HG03432 (cell line): ENCODE data around the gene NGF.
"Not testable (repeated sequence)": the region's sequence is repeated elsewhere in the genome, so short reads cannot be mapped to it uniquely, and the experiment has no call there.

ENCODE experiments used
- ATAC-seq: cut with Tn5 transposase; IDR thresholded peaks from one replicate; pipeline ENCODE4 v1.9.1; 2021; ENCODE audit warnings: mild to moderate bottlenecking, moderate library complexity; ENCODE audit not compliant: unreplicated experiment

Gene NGF

GRCh38 chr1:115310581-115311473 lies 27.2 kb downstream of the NGF start:
- ATAC-seq, result peak; percentile 53

GRCh38 chr1:115309504-115309903 lies 28.5 kb downstream of the NGF start:
- not testable (repeated sequence) for ATAC-seq

DNA sequence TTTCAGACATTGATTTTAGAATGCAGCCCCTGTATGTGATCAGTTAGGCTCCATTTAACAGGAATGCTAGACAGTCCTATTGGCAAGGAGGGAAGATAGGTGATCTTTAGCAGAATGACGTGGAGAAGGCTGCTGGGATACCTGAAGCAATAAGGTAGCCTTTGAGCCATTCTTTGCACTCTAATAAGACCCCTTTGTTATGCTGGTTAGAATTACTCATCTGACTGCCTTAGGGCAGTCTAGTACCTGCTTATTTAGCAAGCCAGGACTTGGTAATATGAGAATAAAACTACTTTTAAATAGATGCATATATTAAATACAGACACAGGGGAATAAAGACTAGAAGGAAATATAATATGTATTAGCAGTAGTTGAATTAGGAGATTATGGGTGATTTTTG lies 29.1 kb downstream of the NGF start:
- no peak for ATAC-seq

GRCh38 chr1:115307661-115308060 lies 30.4 kb downstream of the NGF start:
- no peak for ATAC-seq

DNA sequence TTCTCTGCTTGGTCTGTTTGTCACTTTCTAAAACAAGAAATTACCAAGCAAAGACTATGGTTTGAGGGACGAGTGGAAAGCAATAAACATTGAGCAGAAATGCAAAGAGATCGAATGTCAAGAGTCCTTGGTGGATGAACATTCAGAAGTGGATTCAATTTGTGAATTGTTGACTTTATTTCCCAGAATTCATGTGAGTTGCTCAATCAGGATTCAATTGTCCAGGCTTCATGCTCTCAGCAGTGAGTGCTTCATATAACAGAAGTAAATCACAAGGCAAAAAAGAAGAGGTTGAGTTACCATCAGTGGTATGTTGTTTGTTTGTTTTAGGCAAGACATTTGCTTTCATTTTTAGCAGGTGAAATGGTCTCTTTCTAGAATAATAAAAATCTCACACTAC lies 31.9 kb downstream of the NGF start:
- ATAC-seq, result no peak

DNA sequence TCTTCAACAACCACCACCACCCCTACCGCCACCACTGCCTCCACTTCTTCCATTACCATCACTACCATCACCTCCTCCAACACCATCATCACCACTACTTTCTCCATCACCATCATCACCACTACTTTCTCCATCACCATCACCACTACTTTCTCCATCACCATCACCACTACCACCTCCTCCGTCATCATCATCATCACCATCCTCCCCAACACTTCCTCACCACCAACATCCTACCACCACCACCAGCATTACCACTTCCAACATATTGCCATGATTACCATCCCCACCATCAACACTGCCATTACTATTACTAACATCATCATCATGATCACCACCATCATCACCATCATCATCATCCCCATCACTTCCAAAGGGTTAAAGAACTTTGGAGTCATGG lies 34.7 kb downstream of the NGF start:
- no peak for ATAC-seq

GRCh38 chr1:115302390-115302961 lies 35.6 kb downstream of the NGF start:
- no peak for ATAC-seq

- no peak for ATAC-seq
Observed at GRCh38 chr1:115301438-115302020, 36.5 kb downstream of the NGF start.

- no peak for ATAC-seq
Observed at GRCh38 chr1:115300087-115300876, 37.8 kb downstream of the NGF start.

- ATAC-seq, result no peak
Observed at GRCh38 chr1:115299266-115299665, 38.8 kb downstream of the NGF start.

GRCh38 chr1:115296981-115297380 lies 41.1 kb downstream of the NGF start:
- peak; percentile 93 for ATAC-seq

GRCh38 chr1:115295904-115296696 lies 41.9 kb downstream of the NGF start:
- no peak for ATAC-seq

- ATAC-seq, result no peak
Observed at GRCh38 chr1:115293899-115294298, 44.1 kb downstream of the NGF start.

- ATAC-seq, result no peak
Observed at GRCh38 chr1:115293006-115293405, 45.0 kb downstream of the NGF start.

DNA sequence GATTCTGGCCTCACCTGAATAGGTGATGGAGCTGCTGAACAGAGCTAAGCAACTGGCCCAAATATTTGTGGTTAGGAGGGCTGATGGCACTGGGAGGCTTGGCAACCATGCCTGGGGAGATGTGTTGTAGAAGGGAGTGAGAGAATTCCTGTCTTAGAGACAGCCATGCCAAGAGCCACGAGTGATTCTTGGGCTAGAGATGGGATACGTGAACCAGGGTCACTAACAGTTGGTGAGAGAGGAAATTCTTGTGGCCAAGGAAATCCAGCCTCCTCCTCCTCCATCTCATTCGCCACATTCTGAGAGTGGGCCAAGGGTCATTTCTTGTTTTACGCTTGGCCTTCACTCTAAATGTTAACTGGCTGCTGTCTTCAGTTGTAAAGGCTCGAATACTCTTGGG lies 46.3 kb downstream of the NGF start:
- ATAC-seq, result no peak

- ATAC-seq, result no peak
Observed at GRCh38 chr1:115289940-115290339, 48.1 kb downstream of the NGF start.

DNA sequence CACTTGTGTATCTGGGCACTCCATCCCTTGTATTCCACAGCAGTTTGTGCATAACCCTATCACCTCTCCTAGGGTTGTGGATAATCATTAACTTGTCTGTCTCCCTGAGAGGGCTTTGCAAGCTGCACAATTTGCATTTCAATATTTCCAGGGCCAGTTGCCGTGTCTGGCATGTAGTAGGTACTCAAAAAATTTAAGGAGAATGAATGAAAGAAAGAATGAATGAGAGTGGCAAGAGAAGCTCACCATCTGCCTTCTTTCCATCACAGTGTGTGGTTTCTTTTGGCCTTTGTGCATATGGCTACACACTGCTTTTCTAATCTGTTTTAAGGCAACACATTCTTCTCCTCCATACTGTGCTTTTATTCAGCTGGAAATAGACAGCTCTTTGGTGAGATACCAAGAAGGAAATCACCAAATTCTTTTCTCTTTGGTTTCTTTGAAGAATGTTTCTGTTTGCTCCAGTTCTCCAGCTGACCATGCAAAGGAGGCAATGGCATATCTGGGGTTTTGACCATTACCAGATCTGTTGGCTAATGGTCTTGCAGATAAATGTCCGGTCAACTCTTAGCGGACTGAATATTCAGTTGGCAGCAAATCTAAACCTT lies 49.4 kb downstream of the NGF start:
- no peak for ATAC-seq

GRCh38 chr1:115286431-115287205 lies 51.4 kb downstream of the NGF start:
- no peak for ATAC-seq

- no peak for ATAC-seq
Observed at GRCh38 chr1:115284209-115284608, 53.8 kb downstream of the NGF start.
